ENCODE data around the gene MEGF11.
"Not testable (repeated sequence)": the region's sequence is repeated elsewhere in the genome, so short reads cannot be mapped to it uniquely, and the experiment has no call there.

MEGF11 gene

GRCh38 chr15:66270932-66271331 is 17.4 kb upstream of the MEGF11 start:
- DNase-seq: no peak

- DNase-seq: no peak
Measured at GRCh38 chr15:66269326-66270090, 16.0 kb upstream of the MEGF11 start.

- DNase-seq: no peak
Measured at GRCh38 chr15:66264859-66265513, 11.4 kb upstream of the MEGF11 start.

DNA sequence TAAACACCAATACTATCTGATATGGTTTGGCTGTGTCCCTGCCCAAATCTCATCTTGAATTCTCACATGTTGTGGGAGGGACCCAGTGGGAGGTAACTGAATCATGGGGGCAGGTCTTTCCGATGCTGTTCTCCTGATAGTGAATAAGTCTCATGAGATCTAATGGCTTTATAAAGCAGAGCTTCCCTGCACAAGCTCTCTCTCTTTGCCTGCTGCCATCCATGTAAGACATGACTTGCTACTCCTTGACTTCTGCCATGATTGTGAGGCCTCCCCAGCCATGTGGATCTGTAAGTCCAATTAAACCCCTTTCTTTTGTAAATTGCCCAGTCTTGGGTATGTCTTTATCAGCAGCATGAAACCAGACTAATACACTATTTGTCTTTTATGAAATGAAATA is 9.3 kb upstream of the MEGF11 start:
- DNase-seq: not testable (repeated sequence)

DNA sequence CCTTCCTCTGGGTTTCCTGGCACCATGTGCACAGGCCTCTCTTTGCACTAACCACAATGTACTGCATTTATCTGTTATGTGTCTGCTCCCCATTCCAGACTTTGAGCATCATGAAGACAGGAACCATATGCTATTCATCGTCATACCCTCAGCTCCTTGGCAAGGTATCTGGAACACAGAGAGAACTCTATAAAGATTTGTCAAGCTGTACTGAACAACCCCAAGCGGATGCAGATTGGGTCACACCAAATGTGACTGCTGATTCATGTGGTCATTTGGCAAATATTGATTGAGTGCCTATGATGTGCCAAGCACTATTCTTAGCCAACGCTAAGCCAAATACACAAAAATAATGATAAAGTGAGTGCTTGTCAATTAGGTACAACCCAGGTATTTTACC is 7.5 kb upstream of the MEGF11 start:
- no peak for DNase-seq

DNA sequence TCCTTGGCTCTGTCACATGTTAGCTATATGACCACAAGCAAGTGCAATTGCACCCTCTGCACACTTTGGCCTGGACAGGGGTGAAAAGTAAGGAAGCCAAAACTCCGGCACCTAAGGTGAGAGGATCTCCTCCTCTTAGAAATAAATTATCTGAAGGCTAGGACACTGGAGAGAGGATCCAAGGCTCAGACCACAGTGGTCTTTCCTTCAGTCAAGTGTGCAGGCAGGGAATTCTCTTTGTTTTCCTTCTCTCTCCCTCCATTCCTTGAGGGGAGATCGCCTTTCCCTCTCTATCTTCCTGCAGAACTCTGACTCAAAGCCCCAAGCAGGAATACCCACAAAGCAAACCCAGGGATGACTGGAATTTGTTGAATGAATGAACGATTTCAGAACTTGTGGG is 3.1 kb upstream of the MEGF11 start:
- DNase-seq: no peak

DNA sequence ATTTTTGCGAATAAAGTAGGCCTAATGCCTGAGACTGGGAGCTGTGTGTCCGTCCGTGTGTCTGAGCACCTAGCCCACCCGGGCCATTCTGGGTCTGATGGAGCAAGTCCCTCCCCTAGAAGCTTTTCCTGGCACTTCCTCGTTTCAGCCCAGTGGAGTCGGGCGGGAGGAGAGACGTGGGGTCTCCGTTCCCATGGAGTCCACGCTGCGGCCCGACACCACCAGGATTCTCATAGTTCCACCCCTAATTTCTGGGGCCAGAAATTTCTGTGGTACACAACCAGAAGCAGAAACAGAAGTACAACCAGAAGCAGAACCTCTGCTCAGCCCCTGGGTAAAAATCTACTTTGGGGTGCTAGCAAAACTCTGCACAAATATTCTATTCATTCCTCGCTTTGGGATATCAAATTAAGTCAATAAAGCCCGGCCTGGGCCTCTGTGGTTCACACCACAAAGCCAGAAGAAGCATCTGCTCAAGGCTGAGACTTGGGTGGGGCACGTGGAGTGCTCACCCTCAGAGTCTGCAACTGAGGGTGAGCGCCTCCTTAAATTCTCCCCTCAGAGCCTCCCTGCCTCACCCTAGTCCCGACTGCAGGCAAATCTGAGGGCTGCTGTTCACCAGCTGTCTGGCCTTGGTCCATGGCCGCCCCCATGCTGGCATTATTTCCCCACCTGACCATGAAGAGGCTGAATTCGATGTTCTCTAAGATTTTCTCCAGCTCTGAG is 1.6 kb upstream of the MEGF11 start:
- DNase-seq: no peak

DNA sequence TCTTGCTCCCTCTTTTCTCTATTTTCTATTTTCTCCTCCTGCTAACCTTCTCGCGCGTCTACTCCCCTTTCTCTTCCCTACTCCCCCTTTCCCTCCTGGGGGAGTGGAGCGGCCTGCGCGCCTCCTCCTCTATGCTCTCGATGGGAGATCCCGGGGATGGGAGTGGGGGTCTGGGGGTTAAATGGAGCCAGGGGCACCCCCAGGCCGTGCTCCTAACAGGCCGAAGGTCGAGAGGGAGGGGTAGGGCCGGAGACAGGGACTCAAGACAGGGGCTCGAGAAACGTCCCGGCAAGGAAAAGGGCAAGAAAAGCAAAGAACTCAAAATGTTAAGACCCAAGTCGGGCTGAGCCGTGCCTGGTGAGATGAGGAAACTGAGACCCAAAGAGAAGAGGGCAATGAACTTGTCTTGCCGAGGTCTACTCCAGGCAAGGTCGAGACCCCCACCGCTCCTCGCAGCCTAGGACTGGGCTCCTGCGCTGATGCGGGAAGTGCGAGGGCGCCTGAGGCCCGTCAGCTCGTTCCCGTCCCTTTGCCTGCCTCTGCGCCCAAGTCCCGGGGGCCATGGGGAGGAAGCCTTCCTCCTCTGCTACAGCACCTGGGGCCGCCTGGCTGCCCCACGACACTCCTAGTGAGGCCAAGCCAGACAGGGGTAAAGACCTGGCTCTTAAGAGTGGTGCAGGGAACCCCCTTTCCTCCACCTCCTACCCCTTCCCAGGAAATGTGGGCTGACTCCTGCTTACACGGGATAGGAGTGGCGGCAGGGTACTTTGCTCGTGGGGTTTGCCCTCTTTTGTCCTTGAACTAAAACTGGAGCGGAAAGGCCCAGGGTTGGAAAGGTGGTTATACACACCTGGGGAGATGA is 770 bp upstream of the MEGF11 start:
- DNase-seq: no peak

DNA sequence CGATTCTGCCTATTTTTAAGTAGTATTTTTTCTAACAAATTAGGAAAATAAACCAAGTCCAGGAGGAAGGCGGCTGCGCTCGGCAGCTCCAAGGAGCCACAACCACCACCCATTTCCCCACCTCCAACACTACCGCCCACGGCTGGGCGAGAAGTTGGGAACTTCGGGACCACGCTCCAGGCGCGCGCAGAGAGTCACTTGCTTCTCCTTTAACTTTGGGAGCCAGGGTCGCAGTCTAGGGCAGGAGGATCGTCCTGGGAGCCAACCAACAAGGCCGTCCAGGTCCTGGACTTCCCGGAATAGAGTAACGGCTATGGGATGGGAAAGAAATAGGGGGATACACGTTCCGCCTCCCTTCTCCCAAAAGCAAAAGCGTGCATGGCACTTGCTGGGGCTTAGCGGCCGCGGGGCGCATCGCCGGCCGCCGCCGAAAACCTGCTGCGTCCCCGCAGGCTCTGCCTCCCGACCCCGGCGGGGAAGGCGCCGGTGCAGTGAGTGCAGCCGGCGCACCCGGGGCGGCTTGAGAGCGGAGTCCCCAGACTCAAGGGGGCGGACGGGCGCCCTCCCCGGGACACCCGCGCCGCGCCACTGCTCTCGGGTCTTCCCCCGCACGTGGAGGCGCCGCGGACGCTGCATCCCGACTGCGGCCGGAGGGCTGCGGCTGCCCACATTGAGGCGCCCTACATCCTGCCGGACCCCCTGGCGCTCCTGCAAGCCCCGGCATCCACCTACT is 699 bp downstream of the MEGF11 start:
- peak; percentile 36 for DNase-seq

- DNase-seq: no peak
Measured at GRCh38 chr15:66251790-66252684, 1.5 kb downstream of the MEGF11 start.

DNA sequence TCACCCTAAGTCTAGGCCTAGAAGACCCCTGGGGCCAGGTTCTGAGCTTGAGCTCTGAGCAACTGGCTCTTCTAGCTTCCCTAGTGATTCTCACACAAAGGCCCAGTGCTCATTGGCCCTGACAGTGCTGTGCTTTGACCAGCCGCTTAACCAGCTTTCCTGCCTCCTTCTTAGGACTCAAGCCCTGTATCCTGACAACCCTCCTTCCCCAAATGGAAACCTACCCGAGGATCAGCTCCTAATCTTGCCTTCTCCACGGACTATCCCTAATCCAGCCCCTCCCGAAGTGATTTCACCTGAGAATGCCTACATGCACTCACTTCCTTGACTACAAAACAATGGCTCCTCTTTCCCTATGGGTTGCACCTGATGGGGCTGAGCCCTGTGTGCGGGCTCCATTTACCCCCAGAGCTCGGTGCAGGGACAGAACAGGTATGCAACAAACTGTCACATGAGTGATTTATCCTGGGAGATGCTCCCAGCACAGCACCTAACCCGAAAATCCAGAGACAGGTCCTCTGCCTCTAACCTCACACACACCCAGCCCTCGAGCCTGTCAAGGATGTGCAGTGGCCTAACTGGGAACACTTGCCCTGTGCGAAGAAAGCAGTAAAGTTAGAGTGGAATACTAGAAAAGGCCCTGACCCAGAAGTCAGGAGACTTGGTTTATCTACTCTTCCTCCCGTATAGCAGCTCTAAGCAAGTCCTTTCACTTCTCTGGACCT is 2.3 kb downstream of the MEGF11 start:
- no peak for DNase-seq

- DNase-seq: peak; percentile 17
Measured at GRCh38 chr15:66249605-66250174, 3.9 kb downstream of the MEGF11 start.

- DNase-seq: no peak
Measured at GRCh38 chr15:66246937-66247336, 6.6 kb downstream of the MEGF11 start.

DNA sequence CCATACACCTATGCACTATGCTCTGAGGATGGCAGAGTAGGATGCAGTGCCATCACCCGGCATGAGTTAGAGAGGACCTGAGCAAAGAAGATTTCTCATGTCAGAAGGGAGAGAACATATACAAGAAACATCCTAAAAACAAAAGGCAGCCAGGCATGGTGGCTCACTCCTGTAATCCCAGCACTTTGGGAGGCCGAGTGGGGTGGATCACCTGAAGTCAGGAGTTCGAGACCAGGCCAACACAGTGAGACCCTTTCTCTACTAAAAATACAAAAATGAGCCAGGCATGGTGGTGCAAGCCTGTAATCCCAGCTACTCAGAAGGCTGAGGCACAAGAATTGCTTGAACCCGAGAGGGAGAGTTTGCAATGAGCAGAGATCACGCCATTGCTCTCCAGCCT is 7.7 kb downstream of the MEGF11 start:
- not testable (repeated sequence) for DNase-seq

DNA sequence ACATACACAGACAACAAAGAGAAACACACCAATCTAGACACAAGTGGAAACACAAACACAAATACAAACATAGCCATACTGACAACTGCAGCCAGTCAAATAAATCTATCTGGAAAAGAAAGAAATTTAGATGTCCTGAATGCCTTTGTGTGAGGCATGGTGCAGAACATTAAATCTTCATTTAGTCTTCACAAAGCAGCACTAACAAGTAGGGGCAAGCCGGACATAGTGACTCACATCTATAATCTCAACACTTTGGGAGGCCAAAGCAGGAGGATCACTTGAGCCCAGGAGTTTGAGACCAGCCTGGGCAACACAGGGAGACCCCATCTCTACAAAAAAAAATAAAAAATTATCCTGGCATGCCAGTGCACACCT is 11.7 kb downstream of the MEGF11 start:
- DNase-seq: no peak

GRCh38 chr15:66241087-66241907 is 12.3 kb downstream of the MEGF11 start:
- DNase-seq: no peak

- DNase-seq: no peak
Measured at GRCh38 chr15:66240240-66240794, 13.2 kb downstream of the MEGF11 start.

DNA sequence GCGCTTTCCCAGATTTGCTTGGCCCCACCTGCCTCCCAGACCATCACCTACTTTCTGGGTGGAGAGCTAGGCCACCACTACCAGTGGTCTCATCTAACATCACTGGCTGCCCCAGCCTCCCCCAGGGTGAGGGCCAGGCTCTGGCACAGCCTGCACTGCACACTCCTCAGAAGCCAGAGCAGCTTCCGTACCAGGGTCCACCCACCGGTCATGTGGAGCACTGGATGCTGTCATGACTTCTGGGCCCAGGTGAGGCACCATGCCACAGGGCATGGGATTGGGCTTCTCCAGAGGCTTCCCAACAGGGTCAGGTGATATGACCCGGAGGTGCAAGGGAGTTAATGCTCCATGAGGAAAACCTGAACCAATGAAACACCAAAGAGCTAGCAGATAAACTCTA is 14.0 kb downstream of the MEGF11 start:
- no peak for DNase-seq

DNA sequence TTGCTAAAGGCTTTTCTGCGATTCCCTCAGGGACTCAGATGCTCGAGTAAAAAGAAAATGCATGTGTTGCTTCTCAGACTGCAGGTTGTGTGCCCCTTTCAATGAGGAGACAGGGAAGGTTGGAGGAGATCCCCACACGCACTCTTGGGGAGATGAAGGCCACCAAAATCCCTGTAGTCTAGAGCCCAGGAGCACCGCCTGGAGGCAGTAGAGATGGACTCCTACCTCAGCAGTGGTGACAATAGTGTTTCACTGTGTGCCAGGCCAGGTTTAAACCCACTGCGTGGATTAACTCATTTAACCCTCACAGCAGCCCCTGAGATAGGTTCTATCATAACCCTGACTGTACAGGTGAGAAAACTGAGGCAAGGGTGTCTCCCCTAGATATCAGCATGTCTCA is 15.2 kb downstream of the MEGF11 start:
- no peak for DNase-seq
